ENCODE results near the gene ABCB8. TPM values are rescaled to one million over a fixed set of nuclear protein-coding genes. Genes with fewer than 3 reads are reported as not detected.
"Not testable (repeated sequence)": the region's sequence is repeated elsewhere in the genome, so short reads cannot be mapped to it uniquely, and the experiment has no call there.

The ABCB8 gene
- total RNA-seq, 6 donors from 2014 or later, result 38.3 to 58.7 (median 42.5) TPM

GRCh38 chr7:151010037-151010306, 18.3 kb upstream of the ABCB8 start:
- DNase-seq (no peak), ATAC-seq (ENCODE audit: low FRiP score in 2 of 2) (no peak)
- no peak overlapping the region for H3K27ac ChIP-seq
- H3K27me3 ChIP-seq, result peaks cover 0 to 12% (median 2%) of the 10 kb centered on the region in 4 donors
- no peak overlapping the region for H3K4me3 ChIP-seq
- no peaks in the 10 kb centered on the region for H3K9me3 ChIP-seq
- TF ChIP-seq POLR2AphosphoS5 (IDR thresholded peaks at IDR 0.05), result no peak
- peaks cover 0 to 7% (median 0%) of the 10 kb centered on the region in 4 donors for H3K36me3 ChIP-seq
- 34% methylated on average over 7 of the region's 7 CpGs; no CpG with 5 or more reads in 1 of the 2 donors for WGBS, 2 donors
- H3K4me1 ChIP-seq, result peaks cover 43 to 69% (median 54%) of the 10 kb centered on the region in 4 donors

GRCh38 chr7:151010307-151011096, 17.7 kb upstream of the ABCB8 start:
- Histone ChIP-seq H3K27ac (peak overlapping the region in 3 of 4 donors; percentile 0 to 54 (median 14)), H3K4me3 (peak overlapping the region in 3 of 4 donors; percentile 9 to 38 (median 32)), H3K4me1 (peaks cover 43 to 69% (median 54%) of the 10 kb centered on the region in 4 donors), H3K36me3 (peaks cover 0 to 5% (median 0%) of the 10 kb centered on the region in 4 donors), H3K9me3 (no peaks in the 10 kb centered on the region), H3K27me3 (peaks cover 0 to 12% (median 2%) of the 10 kb centered on the region in 4 donors)
- DNase-seq, result peak in 1 of 2 donors; percentile 49
- peak; percentile 5 to 54 for ATAC-seq (ENCODE audit: low FRiP score in 2 of 2)
- 8 to 28% methylated on average over 5 to 18 of the region's 18 CpGs for WGBS, 2 donors
- no peak for TF ChIP-seq EP300 (IDR thresholded peaks at IDR 0.05)
- TF ChIP-seq POLR2A (IDR thresholded peaks at IDR 0.05), result peak in 1 of 4 donors; percentile 0

GRCh38 chr7:151011097-151011409, 17.2 kb upstream of the ABCB8 start:
- TF ChIP-seq POLR2A (IDR thresholded peaks at IDR 0.05) (no peak), POLR2AphosphoS5 (IDR thresholded peaks at IDR 0.05) (no peak), CTCF (IDR thresholded peaks at IDR 0.05) (no peak), EP300 (IDR thresholded peaks at IDR 0.05) (no peak)
- H3K9me3 ChIP-seq, result no peaks in the 10 kb centered on the region
- ATAC-seq (ENCODE audit: low FRiP score in 2 of 2), result no peak
- peak overlapping the region in 2 of 4 donors; percentile 32 to 38 for H3K4me3 ChIP-seq
- H3K27ac ChIP-seq, result peak overlapping the region in 2 of 4 donors; percentile 0 to 54
- H3K4me1 ChIP-seq, result peaks cover 43 to 69% (median 54%) of the 10 kb centered on the region in 4 donors
- no peak for DNase-seq
- H3K36me3 ChIP-seq, result peaks cover 0 to 5% (median 0%) of the 10 kb centered on the region in 4 donors
- peaks cover 0 to 12% (median 2%) of the 10 kb centered on the region in 4 donors for H3K27me3 ChIP-seq
- WGBS, 2 donors, result 67% methylated on average over 1 of the region's 1 CpG; no CpG with 5 or more reads in 1 of the 2 donors

DNA sequence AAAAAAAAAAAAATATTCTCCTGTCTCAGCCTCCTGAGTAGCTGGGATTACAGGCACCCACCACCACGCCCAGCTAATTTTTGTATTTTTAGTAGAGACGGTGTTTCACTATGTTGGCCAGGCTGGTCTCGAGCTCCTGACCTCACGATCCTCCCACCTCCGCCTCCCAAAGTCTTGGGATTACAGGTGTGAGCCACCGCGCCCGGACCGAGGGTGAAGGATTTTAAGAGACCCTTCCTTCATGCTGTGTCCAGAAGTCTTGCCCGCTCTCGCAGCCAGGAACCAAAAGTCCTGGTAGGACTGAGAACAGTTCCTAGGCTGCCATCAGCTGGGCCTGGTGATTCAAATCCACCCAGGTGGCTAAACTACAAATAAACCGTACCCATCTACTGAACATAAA, 16.6 kb upstream of the ABCB8 start:
- H3K4me3 ChIP-seq; H3K9me3 ChIP-seq; ATAC-seq (ENCODE audit: low FRiP score in 2 of 2); H3K36me3 ChIP-seq; H3K27ac ChIP-seq; DNase-seq: not testable (repeated sequence)
- Histone ChIP-seq H3K27me3 (peaks cover 0 to 12% (median 2%) of the 10 kb centered on the region in 4 donors), H3K4me1 (peaks cover 43 to 67% (median 54%) of the 10 kb centered on the region in 4 donors)
- WGBS, 2 donors, result 86 to 89% methylated on average over 12 of the region's 12 CpGs

DNA sequence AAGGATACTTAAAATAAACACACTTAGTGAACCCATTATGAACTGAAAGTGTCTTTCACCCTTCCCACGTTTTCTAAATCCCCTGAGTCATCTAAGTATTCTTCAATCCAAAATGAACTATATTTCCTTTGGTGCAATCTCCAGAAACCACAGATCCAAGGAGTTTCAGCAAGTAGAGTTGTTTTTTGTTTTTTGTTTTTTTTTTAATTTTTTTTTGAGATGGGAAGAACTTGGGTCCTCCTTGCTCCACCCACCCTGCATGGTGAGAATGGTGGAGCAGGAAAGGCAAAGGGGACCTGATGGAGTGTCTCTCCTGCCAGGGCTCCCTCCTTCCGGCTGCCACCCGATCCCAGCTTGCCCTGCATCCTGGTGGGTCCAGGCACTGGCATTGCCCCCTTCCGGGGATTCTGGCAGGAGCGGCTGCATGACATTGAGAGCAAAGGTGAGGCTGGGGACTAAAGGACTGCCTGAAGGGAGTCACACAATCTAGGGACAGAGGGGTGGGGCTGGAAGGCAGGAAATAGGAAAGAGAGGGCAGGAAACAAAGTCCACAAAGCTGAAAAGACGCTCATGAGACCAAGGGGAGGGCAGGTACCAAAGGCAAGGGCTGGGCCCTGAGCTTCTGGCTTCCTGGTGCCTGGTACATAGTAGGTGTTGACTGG, 16.1 kb upstream of the ABCB8 start:
- Histone ChIP-seq H3K9me3 (no peaks in the 10 kb centered on the region), H3K27me3 (peaks cover 0 to 12% (median 2%) of the 10 kb centered on the region in 4 donors), H3K4me3 (no peak overlapping the region), H3K4me1 (peaks cover 41 to 61% (median 51%) of the 10 kb centered on the region in 4 donors), H3K36me3 (peaks cover 0 to 5% (median 0%) of the 10 kb centered on the region in 4 donors), H3K27ac (no peak overlapping the region)
- DNase-seq (no peak), ATAC-seq (ENCODE audit: low FRiP score in 2 of 2) (no peak)
- TF ChIP-seq EP300 (IDR thresholded peaks at IDR 0.05) (no peak), POLR2A (IDR thresholded peaks at IDR 0.05) (no peak), POLR2AphosphoS5 (IDR thresholded peaks at IDR 0.05) (no peak), CTCF (IDR thresholded peaks at IDR 0.05) (no peak)
- 64 to 71% methylated on average over 6 of the region's 6 CpGs for WGBS, 2 donors

GRCh38 chr7:151012911-151013347, 15.3 kb upstream of the ABCB8 start:
- ATAC-seq (ENCODE audit: low FRiP score in 2 of 2) (peak in 1 of 2 donors; percentile 29), DNase-seq (no peak)
- Histone ChIP-seq H3K36me3 (peaks cover 0 to 5% (median 0%) of the 10 kb centered on the region in 4 donors), H3K27me3 (peaks cover 0 to 18% (median 2%) of the 10 kb centered on the region in 4 donors), H3K27ac (no peak overlapping the region), H3K4me3 (no peak overlapping the region), H3K9me3 (no peaks in the 10 kb centered on the region), H3K4me1 (peaks cover 42 to 60% (median 49%) of the 10 kb centered on the region in 4 donors)
- WGBS, 2 donors, result 51 to 64% methylated on average over 8 to 18 of the region's 23 CpGs
- TF ChIP-seq POLR2AphosphoS5 (IDR thresholded peaks at IDR 0.05) (no peak), EP300 (IDR thresholded peaks at IDR 0.05) (no peak), POLR2A (IDR thresholded peaks at IDR 0.05) (no peak), CTCF (IDR thresholded peaks at IDR 0.05) (peak in 3 of 6 experiments; percentile 27 to 44 (median 35))

Measured in upper lobe of left lung (tissue), 6 donors.